ENCODE data around the gene NAA16. TPM values are rescaled to one million over a fixed set of nuclear protein-coding genes. Genes with fewer than 3 reads are reported as not detected.

The NAA16 gene
- polyA plus RNA-seq, 1 of the 3 experiments (the other 2 are of a cell fraction): 4.4 TPM

DNA sequence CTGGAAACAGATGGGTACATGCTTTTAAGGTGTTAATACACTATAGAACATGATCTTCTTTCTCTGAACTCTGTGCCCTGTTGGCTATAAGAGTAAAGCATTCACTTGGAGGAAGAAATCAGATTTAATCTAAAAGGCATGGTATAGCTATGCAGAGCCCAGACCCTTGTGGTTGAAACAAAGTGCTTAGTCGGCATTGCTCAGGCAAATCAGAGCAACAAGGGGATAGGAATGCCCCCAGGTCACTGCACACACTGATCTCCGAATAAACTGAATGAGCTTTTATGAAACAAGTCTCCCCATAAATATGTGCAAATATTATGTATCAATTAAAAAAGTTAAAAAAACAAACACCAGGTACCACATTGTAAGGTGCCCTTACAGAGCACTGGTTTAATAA is 94.3 kb downstream of the NAA16 start:
- H3K4me3 ChIP-seq (ENCODE audit: low read depth in 2 of 2, low read length in 1 of 2): no peak overlapping the region
- no peaks in the 10 kb centered on the region for H3F3A ChIP-seq (replicated peaks; ENCODE audit: insufficient read depth)
- H3K9ac ChIP-seq: no peak overlapping the region
- no peaks in the 10 kb centered on the region for H4K20me1 ChIP-seq (ENCODE audit: insufficient read depth)
- no peak overlapping the region for H3K4me2 ChIP-seq
- TF ChIP-seq MEF2A (IDR thresholded peaks at IDR 0.05; ENCODE audit: borderline replicate concordance, low read depth): no peak
- TF ChIP-seq FOXM1 (IDR thresholded peaks at IDR 0.05; ENCODE audit: low read depth): no peak
- no peak for TF ChIP-seq NFIC (IDR thresholded peaks at IDR 0.05; ENCODE audit: borderline replicate concordance)
- no peak for TF ChIP-seq NRF1 (IDR thresholded peaks at IDR 0.05; ENCODE audit: low read depth, low read length)
- no peak for TF ChIP-seq TCF12 (IDR thresholded peaks at IDR 0.05)
- TF ChIP-seq MXI1 (IDR thresholded peaks at IDR 0.05; ENCODE audit: low read depth, low read length): no peak
- TF ChIP-seq EZH2phosphoT487 (IDR thresholded peaks at IDR 0.05; ENCODE audit: borderline replicate concordance, low read depth): no peak
- no peak for TF ChIP-seq POLR2AphosphoS5 (IDR thresholded peaks at IDR 0.05; ENCODE audit: low read depth, low read length)
- TF ChIP-seq GABPA (IDR thresholded peaks at IDR 0.05; ENCODE audit: low read depth): no peak
- TF ChIP-seq TEAD4 (IDR thresholded peaks at IDR 0.05; ENCODE audit: borderline replicate concordance, insufficient read depth): no peak
- TF ChIP-seq FOXJ3 (CRISPR knock-in tag; IDR thresholded peaks at IDR 0.05): no peak
- TF ChIP-seq CTCF (IDR thresholded peaks at IDR 0.05): no peak
- TF ChIP-seq, protein P1, sequence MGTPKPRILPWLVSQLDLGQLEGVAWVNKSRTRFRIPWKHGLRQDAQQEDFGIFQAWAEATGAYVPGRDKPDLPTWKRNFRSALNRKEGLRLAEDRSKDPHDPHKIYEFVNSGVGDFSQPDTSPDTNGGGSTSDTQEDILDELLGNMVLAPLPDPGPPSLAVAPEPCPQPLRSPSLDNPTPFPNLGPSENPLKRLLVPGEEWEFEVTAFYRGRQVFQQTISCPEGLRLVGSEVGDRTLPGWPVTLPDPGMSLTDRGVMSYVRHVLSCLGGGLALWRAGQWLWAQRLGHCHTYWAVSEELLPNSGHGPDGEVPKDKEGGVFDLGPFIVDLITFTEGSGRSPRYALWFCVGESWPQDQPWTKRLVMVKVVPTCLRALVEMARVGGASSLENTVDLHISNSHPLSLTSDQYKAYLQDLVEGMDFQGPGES (IDR thresholded peaks at IDR 0.05; ENCODE audit: low read depth, low read length): no peak
- TF ChIP-seq YY1 (IDR thresholded peaks at IDR 0.05; ENCODE audit: low read depth): no peak
- no peak for TF ChIP-seq USF1 (IDR thresholded peaks at IDR 0.05; ENCODE audit: borderline replicate concordance, low read depth)
- TF ChIP-seq REST (IDR thresholded peaks at IDR 0.05; ENCODE audit: low read depth, low read length): no peak
- 29% methylated on average over 2 of the region's 2 CpGs for WGBS (ENCODE audit: low lambda C conversion rate)
- ChIA-PET CTCF (no interaction called here), POLR2A (no interaction called here)
- H3K36me3 ChIP-seq (replicated peaks in 1 of 2; ENCODE audit: control insufficient read depth in 1 of 2, insufficient read depth in 2 of 2, low read length in 1 of 2): no peaks in the 10 kb centered on the region
- no peak overlapping the region for H2AFZ ChIP-seq (ENCODE audit: low read depth)
- H3K79me2 ChIP-seq (ENCODE audit: insufficient read depth): no peaks in the 10 kb centered on the region
- no peak overlapping the region for H3K27ac ChIP-seq (ENCODE audit: low read depth in 2 of 2, low read length in 1 of 2)
- no peaks in the 10 kb centered on the region; a peak in 1 of 4 replicates for H3K4me1 ChIP-seq (ENCODE audit: control insufficient read depth in 1 of 2, insufficient read depth in 2 of 2, low read depth in 1 of 2, low read length in 1 of 2)
- no peaks in the 10 kb centered on the region for H3K27me3 ChIP-seq (ENCODE audit: insufficient read depth)
- H3K9me2 ChIP-seq: no peaks in the 10 kb centered on the region
- DNase-seq: no peak
- no peaks in the 10 kb centered on the region for H3K9me3 ChIP-seq
